22Rv1 (cell line): ENCODE results near the gene ASB7.

Experiments used
- CTCF ChIP-seq: fragments of 450-650 bp; IDR thresholded peaks from 2 replicates; pipeline ENCODE4 v1.5.1; 2017; ENCODE audit warnings: mild to moderate bottlenecking
- ZFX ChIP-seq: fragments of 450-650 bp; IDR thresholded peaks from 2 replicates; pipeline ENCODE4 v1.6.1; 2017; ENCODE audit warnings: antibody characterized with exemption, borderline replicate concordance

DNA sequence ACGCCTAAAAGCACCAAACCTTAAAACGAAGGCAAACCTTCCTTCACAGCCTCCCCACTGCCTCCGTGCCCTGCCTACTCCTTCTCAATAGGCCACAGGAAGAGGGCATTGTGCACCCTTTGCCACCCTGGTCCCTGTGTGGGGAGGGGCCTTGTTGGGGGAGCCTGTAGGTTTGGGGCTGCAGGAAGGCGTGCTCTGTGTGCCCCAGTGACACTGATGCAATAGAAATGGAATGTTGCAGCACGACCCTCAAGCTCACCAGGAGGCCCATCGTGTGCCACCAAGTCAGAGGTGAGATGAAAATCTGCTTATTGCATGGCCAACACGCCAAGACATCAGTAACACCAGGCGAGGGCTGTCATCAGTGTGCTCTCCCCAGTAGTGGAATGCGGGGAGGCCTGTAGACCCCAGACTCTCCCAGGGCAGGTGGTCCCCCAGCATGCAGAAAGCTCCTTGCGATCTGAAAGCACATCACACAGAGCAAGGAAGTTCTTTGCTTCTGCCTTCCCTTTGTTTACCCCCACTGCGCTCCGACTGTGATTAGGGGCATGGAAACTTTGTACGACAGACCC is 86.2 kb downstream of the ASB7 start:
- no peak for TF ChIP-seq CTCF
- TF ChIP-seq ZFX: no peak
